ENCODE results near the gene HMCN2.

HMCN2 gene

GRCh38 chr9:130482463-130482862 is 216.9 kb downstream of the HMCN2 start:
- no peak for TF ChIP-seq CTCF (conservative IDR thresholded peaks at IDR 0.05; ENCODE audit: low read depth, low read length)
- Histone ChIP-seq H3K36me3 (ENCODE audit: insufficient read depth) (no peaks in the 10 kb centered on the region), H4K20me1 (ENCODE audit: insufficient read depth) (no peaks in the 10 kb centered on the region), H2AFZ (ENCODE audit: low read depth) (no peak overlapping the region), H3K27me3 (ENCODE audit: insufficient read depth, low read depth) (peaks cover 61% of the 10 kb centered on the region), H3K4me1 (ENCODE audit: low read depth, poor library complexity, severe bottlenecking) (no peaks in the 10 kb centered on the region), H3K9ac (no peak overlapping the region), H3K4me3 (IDR thresholded peaks at IDR 0.05; ENCODE audit: insufficient read depth, low read depth, low read length) (no peak overlapping the region), H3K4me2 (no peak overlapping the region), H3K79me2 (ENCODE audit: insufficient read depth, low read depth) (no peaks in the 10 kb centered on the region), H3K27ac (no peak overlapping the region)

GRCh38 chr9:130483371-130483971 is 217.9 kb downstream of the HMCN2 start:
- Histone ChIP-seq H3K9ac (no peak overlapping the region), H3K36me3 (ENCODE audit: insufficient read depth) (no peaks in the 10 kb centered on the region), H2AFZ (ENCODE audit: low read depth) (no peak overlapping the region), H3K4me3 (IDR thresholded peaks at IDR 0.05; ENCODE audit: insufficient read depth, low read depth, low read length) (no peak overlapping the region), H4K20me1 (ENCODE audit: insufficient read depth) (no peaks in the 10 kb centered on the region), H3K4me2 (no peak overlapping the region), H3K79me2 (ENCODE audit: insufficient read depth, low read depth) (no peaks in the 10 kb centered on the region), H3K27ac (no peak overlapping the region), H3K4me1 (ENCODE audit: low read depth, poor library complexity, severe bottlenecking) (no peaks in the 10 kb centered on the region), H3K27me3 (ENCODE audit: insufficient read depth, low read depth) (peaks cover 57% of the 10 kb centered on the region)
- TF ChIP-seq CTCF (conservative IDR thresholded peaks at IDR 0.05; ENCODE audit: low read depth, low read length), result no peak
